Stimulated activated CD4-positive, alpha-beta T cell treated with anti-CD3 and anti-CD28 coated beads, Interleukin-4, amount 100 ng/mL, for 48 hours (primary cell): ENCODE measurements around the gene GPR26.

ENCODE experiments used
- DNase-seq, 2 donors: peaks; one replicate each; pipeline ENCODE4 v3.0.0-alpha.2; 2020; ENCODE audit warnings: low read depth in 2 of 2

The GPR26 gene

GRCh38 chr10:123666318-123667236 lies at the start of gene GPR26:
GPR26 (plus strand) TSS chr10:123666355; CDS start chr10:123666408, 53 bp downstream.
- no peak for DNase-seq

- no peak for DNase-seq
Observed at GRCh38 chr10:123618224-123618623, 47.9 kb upstream of the GPR26 start.

GRCh38 chr10:123619067-123619855 lies 46.9 kb upstream of the GPR26 start:
- no peak for DNase-seq

- no peak for DNase-seq
Observed at GRCh38 chr10:123620621-123621020, 45.5 kb upstream of the GPR26 start.

GRCh38 chr10:123621492-123621891 lies 44.7 kb upstream of the GPR26 start:
- DNase-seq = no peak

GRCh38 chr10:123621916-123622315 lies 44.2 kb upstream of the GPR26 start:
- no peak for DNase-seq

- no peak for DNase-seq
Observed at GRCh38 chr10:123622381-123622780, 43.8 kb upstream of the GPR26 start.

- no peak for DNase-seq
Observed at GRCh38 chr10:123624086-123624485, 42.1 kb upstream of the GPR26 start.

- no peak for DNase-seq
Observed at GRCh38 chr10:123633106-123633505, 33.0 kb upstream of the GPR26 start.

- no peak for DNase-seq
Observed at GRCh38 chr10:123633636-123634035, 32.5 kb upstream of the GPR26 start.

- no peak for DNase-seq
Observed at GRCh38 chr10:123634221-123634620, 31.9 kb upstream of the GPR26 start.

GRCh38 chr10:123635131-123635530 lies 31.0 kb upstream of the GPR26 start:
- DNase-seq = no peak

- DNase-seq = no peak
Observed at GRCh38 chr10:123635745-123636144, 30.4 kb upstream of the GPR26 start.

- DNase-seq = no peak
Observed at GRCh38 chr10:123636598-123637325, 29.4 kb upstream of the GPR26 start.

GRCh38 chr10:123637326-123637880 lies 28.8 kb upstream of the GPR26 start:
- no peak for DNase-seq

- no peak for DNase-seq
Observed at GRCh38 chr10:123639131-123639530, 27.0 kb upstream of the GPR26 start.

- DNase-seq = no peak
Observed at GRCh38 chr10:123640016-123640535, 26.1 kb upstream of the GPR26 start.

- DNase-seq = no peak
Observed at GRCh38 chr10:123642293-123642692, 23.9 kb upstream of the GPR26 start.

- DNase-seq = no peak
Observed at GRCh38 chr10:123642697-123643096, 23.5 kb upstream of the GPR26 start.

- no peak for DNase-seq
Observed at GRCh38 chr10:123643315-123643714, 22.8 kb upstream of the GPR26 start.

GRCh38 chr10:123645016-123645415 lies 21.1 kb upstream of the GPR26 start:
- no peak for DNase-seq

GRCh38 chr10:123645615-123646014 lies 20.5 kb upstream of the GPR26 start:
- no peak for DNase-seq
